ENCODE results near the gene TEX22.

- TF ChIP-seq TAF1 (IDR thresholded peaks at IDR 0.05; ENCODE audit: low read depth, low read length): no peak
- no peak for TF ChIP-seq POLR2A (IDR thresholded peaks at IDR 0.05; ENCODE audit: low read depth, low read length)
- no peak for TF ChIP-seq POU2F2 (IDR thresholded peaks at IDR 0.05; ENCODE audit: low read depth, low read length)
- no peak for TF ChIP-seq PAX5 (IDR thresholded peaks at IDR 0.05; ENCODE audit: insufficient read depth, low read length, severe bottlenecking)
Observed at GRCh38 chr14:105366386-105367074, 31.8 kb upstream of the TEX22 start.

Measured in GM12891 (cell line).